ENCODE results near the gene CSNK1D.

DNA sequence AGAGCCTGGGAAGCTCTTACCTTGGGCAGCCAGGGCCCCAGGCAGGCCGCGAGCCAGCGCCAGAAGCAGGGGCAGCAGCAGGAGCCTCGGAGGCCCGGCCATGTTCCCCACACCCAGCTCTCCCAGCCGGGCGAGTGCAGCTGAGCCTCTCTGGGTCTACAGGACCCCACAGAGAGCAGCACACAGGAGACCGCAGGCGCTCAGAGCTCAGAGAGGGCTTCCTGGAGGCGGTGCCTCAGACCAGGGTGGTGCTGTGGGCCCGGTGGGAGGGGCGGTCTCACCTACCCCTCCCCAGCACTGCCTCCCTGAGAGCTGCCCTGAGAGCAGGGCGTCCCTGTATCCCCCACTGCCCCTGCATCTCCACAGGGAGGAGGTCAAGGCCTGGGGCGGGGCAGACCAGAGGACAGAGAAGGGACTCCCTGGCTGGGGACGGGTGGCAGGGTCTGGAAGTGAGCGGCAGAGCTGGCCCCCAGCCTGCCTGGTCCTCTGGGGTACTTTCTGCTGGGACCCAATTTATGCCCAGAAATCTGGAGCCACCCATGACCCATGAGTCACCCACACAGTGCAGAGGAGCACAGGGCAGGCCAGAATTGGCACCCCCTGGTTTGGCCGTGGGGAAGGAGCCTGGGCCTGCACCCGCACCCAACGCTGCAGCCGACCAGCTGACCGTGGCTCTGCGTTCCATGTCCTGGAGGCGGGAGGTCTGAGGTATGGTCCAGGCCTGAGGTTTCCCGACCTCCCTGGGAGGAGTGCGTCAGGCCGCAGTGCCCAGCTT is 44.1 kb upstream of the CSNK1D start, which contains the start of gene CD7:
- TF ChIP-seq CTCF (IDR thresholded peaks at IDR 0.05), result no peak
- TF ChIP-seq EZH2phosphoT487 (IDR thresholded peaks at IDR 0.05), result no peak
- TF ChIP-seq EZH2 (IDR thresholded peaks at IDR 0.05), result no peak
